RWPE1 (cell line): Measurements from ENCODE around the gene HECTD4.

Experiments
- CTCF ChIA-PET: fragments of 350-600 bp; sonication (Branson Sonifier 250); formaldehyde crosslinking; extraction: SDS; loops from one replicate; lab custom pipeline; 2021; lab: Yijun Ruan, JAX
- POLR2A ChIA-PET: fragments of 400-600 bp; formaldehyde crosslinking; extraction: SDS; loops from one replicate; lab custom pipeline; 2020; ENCODE audit warnings: antibody characterized with exemption; ENCODE audit not compliant: low non-redundant PET; lab: Yijun Ruan, JAX
- DNase-seq: peaks from one replicate; pipeline ENCODE4 v3.0.0; 2012; ENCODE audit warnings: low spot score
- H3K27ac ChIP-seq: fragments of 450-650 bp; 2 replicates; pipeline ENCODE4 v1.5.1; 2017
- TF ChIP-seq, protein P1 (sequence below): fragments of 450-650 bp; conservative IDR thresholded peaks from 2 replicates; pipeline ENCODE4 v1.5.1; 2017; ENCODE audit warnings: low read depth, mild to moderate bottlenecking

HECTD4 gene

GRCh38 chr12:112206944-112207343 lies 175.3 kb downstream of the HECTD4 start:
- ChIA-PET POLR2A (no interaction called here), CTCF (no interaction called here)
- DNase-seq = no peak
- TF ChIP-seq, protein P1, sequence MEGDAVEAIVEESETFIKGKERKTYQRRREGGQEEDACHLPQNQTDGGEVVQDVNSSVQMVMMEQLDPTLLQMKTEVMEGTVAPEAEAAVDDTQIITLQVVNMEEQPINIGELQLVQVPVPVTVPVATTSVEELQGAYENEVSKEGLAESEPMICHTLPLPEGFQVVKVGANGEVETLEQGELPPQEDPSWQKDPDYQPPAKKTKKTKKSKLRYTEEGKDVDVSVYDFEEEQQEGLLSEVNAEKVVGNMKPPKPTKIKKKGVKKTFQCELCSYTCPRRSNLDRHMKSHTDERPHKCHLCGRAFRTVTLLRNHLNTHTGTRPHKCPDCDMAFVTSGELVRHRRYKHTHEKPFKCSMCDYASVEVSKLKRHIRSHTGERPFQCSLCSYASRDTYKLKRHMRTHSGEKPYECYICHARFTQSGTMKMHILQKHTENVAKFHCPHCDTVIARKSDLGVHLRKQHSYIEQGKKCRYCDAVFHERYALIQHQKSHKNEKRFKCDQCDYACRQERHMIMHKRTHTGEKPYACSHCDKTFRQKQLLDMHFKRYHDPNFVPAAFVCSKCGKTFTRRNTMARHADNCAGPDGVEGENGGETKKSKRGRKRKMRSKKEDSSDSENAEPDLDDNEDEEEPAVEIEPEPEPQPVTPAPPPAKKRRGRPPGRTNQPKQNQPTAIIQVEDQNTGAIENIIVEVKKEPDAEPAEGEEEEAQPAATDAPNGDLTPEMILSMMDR = no peak
- no peak overlapping the region for H3K27ac ChIP-seq

DNA sequence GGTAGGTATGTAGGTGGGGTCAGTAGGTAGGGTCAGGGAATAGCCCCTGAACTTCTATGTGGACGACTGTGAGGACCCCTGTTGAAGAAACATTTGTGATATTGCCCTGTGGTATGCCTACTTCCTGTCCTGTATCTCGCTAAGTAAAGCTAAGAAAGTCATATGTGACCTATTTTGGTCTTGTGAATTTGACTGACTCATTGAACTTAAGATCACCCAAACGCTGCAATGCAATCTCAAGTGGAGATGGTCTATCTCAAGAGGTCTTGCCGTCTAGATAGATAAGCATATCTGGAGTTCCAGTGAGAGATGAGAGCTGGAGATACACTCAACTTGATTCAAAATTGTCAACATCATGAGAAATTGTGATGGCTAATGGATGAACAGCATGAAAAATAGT lies 183.1 kb downstream of the HECTD4 start:
- POLR2A ChIA-PET = no interaction called here
- CTCF ChIA-PET = interaction anchor here (1.1 to 3.4 kb wide), 2 partner anchors 9 to 188 kb away, joined by 3 to 23 read pairs; no protein-coding TSS in a partner anchor
- TF ChIP-seq, protein P1 = no peak
- no peak overlapping the region for H3K27ac ChIP-seq
- no peak for DNase-seq

DNA sequence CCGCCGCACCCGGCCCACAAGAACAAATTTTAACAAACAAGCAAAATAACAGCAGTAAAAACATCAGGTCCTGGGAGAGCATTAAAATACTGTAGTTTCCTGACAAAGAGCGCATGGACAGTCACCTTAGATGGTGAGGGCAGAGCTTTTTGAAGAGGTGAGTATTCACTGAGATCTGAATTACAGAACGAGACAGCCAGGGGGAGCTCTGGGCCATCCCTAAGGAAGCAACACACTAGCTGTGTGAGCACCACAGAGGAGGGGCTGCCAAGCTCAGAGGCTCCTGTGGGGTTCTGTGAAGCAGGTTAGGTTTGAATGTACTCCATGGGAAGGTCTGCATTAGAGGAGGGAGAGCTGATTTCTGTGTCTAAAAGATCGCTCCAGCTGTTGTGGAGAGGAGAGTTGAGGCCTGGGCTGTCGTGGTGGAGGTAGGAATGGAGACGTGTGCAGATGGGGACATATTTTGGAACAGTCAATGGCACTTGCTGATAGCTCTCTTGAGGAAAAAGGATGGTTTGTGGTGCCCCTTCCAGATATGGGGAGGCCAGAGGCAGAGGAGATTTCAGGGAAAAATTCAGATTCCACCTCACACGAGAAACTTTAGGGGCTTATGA lies 184.0 kb downstream of the HECTD4 start:
- POLR2A ChIA-PET = no interaction called here

DNA sequence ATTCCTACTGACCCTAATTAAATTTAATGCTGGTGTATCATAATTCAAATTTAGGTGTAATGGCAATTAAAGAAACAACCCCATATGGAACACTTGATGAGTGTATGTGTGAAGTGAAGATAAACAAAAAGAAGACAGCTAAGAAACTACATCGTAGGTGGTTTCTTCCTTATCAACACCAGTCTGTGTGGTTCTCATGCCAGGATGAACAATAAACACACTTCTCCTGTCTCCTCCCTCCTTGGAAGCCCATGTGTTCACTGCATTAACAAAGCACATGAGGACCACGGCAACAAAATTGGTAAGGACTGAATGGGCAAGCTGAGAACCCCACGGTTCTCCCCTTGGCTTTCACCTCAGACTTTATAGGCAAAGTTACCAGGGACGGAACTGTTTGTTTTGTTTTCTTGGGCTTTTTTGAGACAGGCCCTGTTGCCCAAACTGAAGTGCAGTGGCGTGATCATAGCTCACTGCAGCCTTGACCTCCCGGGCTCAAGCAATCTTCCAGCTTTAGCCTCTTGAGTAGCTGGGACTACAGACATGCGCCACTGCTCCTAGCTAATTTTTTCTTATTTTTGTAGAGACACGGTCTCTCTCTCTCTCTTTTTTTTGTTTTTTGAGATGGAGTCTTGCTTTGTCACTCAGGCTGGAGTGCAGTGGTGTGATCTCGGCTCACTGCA lies 185.9 kb downstream of the HECTD4 start:
- no peak overlapping the region for H3K27ac ChIP-seq
- TF ChIP-seq, protein P1 = no peak
- ChIA-PET CTCF (interaction anchor here (0.6 kb wide), 1 partner anchor 140 kb away, joined by 4 read pairs; no protein-coding TSS in a partner anchor), POLR2A (no interaction called here)
- DNase-seq = no peak

More for the DNA sequence above, 184.0 kb downstream of the HECTD4 start:
- no peak overlapping the region for H3K27ac ChIP-seq
- CTCF ChIA-PET = interaction anchor here (0.6 to 3.4 kb wide), 4 partner anchors 57 to 1085 kb away, joined by 3 to 23 read pairs (median 4); no protein-coding TSS in a partner anchor
- TF ChIP-seq, protein P1 = peak; percentile 51
- DNase-seq = peak; percentile 63

- CTCF ChIA-PET = interaction anchor here (0.6 kb wide), 1 partner anchor 10 kb away, joined by 3 read pairs; no protein-coding TSS in a partner anchor
- TF ChIP-seq, protein P1 = no peak
- POLR2A ChIA-PET = no interaction called here
These were observed 187.5 kb downstream of the HECTD4 start for GRCh38 chr12:112194601-112195247.

DNA sequence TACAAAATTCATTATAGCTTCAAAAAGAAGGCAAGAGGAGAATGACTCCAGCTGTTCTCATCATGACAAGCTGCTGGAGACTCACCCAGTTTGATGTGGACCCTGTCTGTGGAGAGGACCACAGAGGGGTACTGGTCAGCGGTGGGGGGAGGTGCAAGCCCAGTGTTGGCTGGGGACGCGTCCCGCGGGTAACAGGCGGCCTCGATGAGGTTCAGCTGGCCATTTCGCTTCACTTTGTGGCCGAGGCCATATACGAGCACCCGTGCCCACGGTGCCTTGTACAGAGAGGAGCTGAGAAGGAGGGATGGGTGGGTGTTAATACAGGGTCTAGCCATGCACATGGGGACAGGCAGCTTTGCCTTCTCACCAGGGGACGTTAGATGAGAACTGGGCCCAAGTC lies 189.8 kb downstream of the HECTD4 start:
- ChIA-PET POLR2A (no interaction called here), CTCF (interaction anchor here (0.5 to 1.5 kb wide), 2 partner anchors 195 to 838 kb away, joined by 3 read pairs; no protein-coding TSS in a partner anchor)
- DNase-seq = no peak
- H3K27ac ChIP-seq = peak overlapping the region; percentile 81
- TF ChIP-seq, protein P1 = no peak

More at GRCh38 chr12:112194601-112195247, 187.5 kb downstream of the HECTD4 start:
- DNase-seq = no peak
- H3K27ac ChIP-seq = no peak overlapping the region
